Panc1 (cell line): ENCODE results near the gene ZNF236. TPM values are rescaled to one million over a fixed set of nuclear protein-coding genes. Genes with fewer than 3 reads are reported as not detected.

Experiments
- ATAC-seq: fragments of 200-7000 bp; cut with Tn5 transposase; 2 replicates; pipeline ENCODE4 v1.9.1; 2020; ENCODE audit warnings: mild to moderate bottlenecking, moderate library complexity
- BruUV-seq: library from RNA; stranded (reverse); fragments of 400-500 nt; replicated peaks from 2 replicates; lab custom pipeline; 2021; lab: Mats Ljungman, UMichigan
- CTCF ChIA-PET: fragments of 300-600 bp; sonication (Branson Sonifier 250); formaldehyde crosslinking; loops from one replicate; lab custom pipeline; 2022; ENCODE audit warnings: antibody characterized with exemption; lab: Charles Lee
- POLR2A ChIA-PET: fragments of 300-600 bp; sonication (Branson Sonifier 250); formaldehyde crosslinking; loops from one replicate; lab custom pipeline; 2022; ENCODE audit warnings: antibody characterized with exemption; lab: Charles Lee
- DNase-seq: peaks from one replicate; pipeline ENCODE4 v3.0.0-alpha.2; 2010; ENCODE audit warnings: low read depth, low spot score
- H3K27ac ChIP-seq: 2 replicates; pipeline ENCODE4 v1.5.1; 2011; ENCODE audit warnings: mild to moderate bottlenecking, low read length, inconsistent platforms
- H3K27me3 ChIP-seq: fragments of 200-500 bp; sonication (Bioruptor generic); 2 replicates; pipeline ENCODE4 v1.6.0; 2014; ENCODE audit warnings: low read length, inconsistent platforms; ENCODE audit not compliant: control insufficient read depth, insufficient read depth
- H3K36me3 ChIP-seq: fragments of 200-500 bp; sonication (Bioruptor generic); 2 replicates; pipeline ENCODE4 v1.5.1; 2014; ENCODE audit warnings: inconsistent platforms, mild to moderate bottlenecking, low read length, moderate library complexity; ENCODE audit not compliant: control insufficient read depth, insufficient read depth
- H3K4me1 ChIP-seq: 2 replicates; pipeline ENCODE4 v1.5.1; 2011; ENCODE audit warnings: inconsistent platforms, mild to moderate bottlenecking, low read length, moderate library complexity; ENCODE audit not compliant: control insufficient read depth, insufficient read depth
- H3K4me3 ChIP-seq, 2 experiments: 2 replicates each; pipeline ENCODE4 v1.5.1; 2011 to 2012; ENCODE audit warnings: low read depth in 2 of 2, low read length in 2 of 2, mild to moderate bottlenecking in 2 of 2, inconsistent platforms in 1 of 2, moderate library complexity in 1 of 2
- H3K9me3 ChIP-seq: fragments of 200-500 bp; sonication (Bioruptor generic); 2 replicates; pipeline ENCODE4 v1.5.1; 2014; ENCODE audit warnings: low read depth, mild to moderate bottlenecking, inconsistent platforms, low read length, moderate library complexity; ENCODE audit not compliant: control insufficient read depth, insufficient read depth
- CTCF ChIP-seq: fragments of 450-650 bp; IDR thresholded peaks from 2 replicates; pipeline ENCODE4 v1.5.1; 2017; ENCODE audit warnings: mild to moderate bottlenecking
- POLR2AphosphoS5 ChIP-seq: IDR thresholded peaks from 2 replicates; pipeline ENCODE4 v1.6.1; 2012; ENCODE audit warnings: mild to moderate bottlenecking, low read depth, low read length, moderate library complexity
- REST ChIP-seq, 2 experiments: IDR thresholded peaks; 2 replicates each; pipeline ENCODE4 v1.6.1; 2011 to 2012; ENCODE audit warnings: low read depth in 2 of 2, control low read depth in 1 of 2, low read length in 1 of 2, mild to moderate bottlenecking in 1 of 2, moderate library complexity in 1 of 2; ENCODE audit not compliant: insufficient read depth in 1 of 2
- SIN3A ChIP-seq: IDR thresholded peaks from 2 replicates; pipeline ENCODE4 v1.6.1; 2012; ENCODE audit warnings: low read depth, mild to moderate bottlenecking, low read length, moderate library complexity, borderline replicate concordance; ENCODE audit not compliant: insufficient read depth
- TCF7L2 ChIP-seq: IDR thresholded peaks from 2 replicates; pipeline ENCODE4 v1.6.1; 2011; ENCODE audit warnings: mild to moderate bottlenecking, low read depth, low read length, inconsistent platforms
- in situ Hi-C: cut with HindIII; loops from 2 replicates; pipeline ENCODE4 v1.10.0; 2016; ENCODE audit warnings: low sequenced_read_pairs, low pct_unique_long_range_greater_than_20kb
- intact Hi-C: fragments of 100-400 bp; cut with micrococcal nuclease; formaldehyde crosslinking; loops from one replicate; pipeline ENCODE4 v1.10.0; 2022; ENCODE audit not compliant: unreplicated experiment
- total RNA-seq: library from RNA; stranded (reverse); gene quantifications from one replicate; pipeline ENCODE4 v1.2.1, GENCODE V29; 2021; ENCODE audit not compliant: unreplicated experiment

The ZNF236 gene
- total RNA-seq, 1 experiment from 2014 or later: 32.2 TPM

GRCh38 chr18:76981396-76981968 is 159.1 kb downstream of the ZNF236 start:
- ATAC-seq (no peak), DNase-seq (no peak)
- BruUV-seq: no TSS peak
- POLR2A ChIA-PET: no interaction called here
- Histone ChIP-seq H3K4me3 (no peak overlapping the region), H3K36me3 (no peaks in the 10 kb centered on the region), H3K4me1 (peaks cover 6% of the 10 kb centered on the region), H3K27ac (no peak overlapping the region), H3K27me3 (no peaks in the 10 kb centered on the region), H3K9me3 (no peaks in the 10 kb centered on the region)
- CTCF ChIA-PET: interaction anchor here (0.6 kb wide), 1 partner anchor 19 kb away, joined by 3 read pairs; no protein-coding TSS in a partner anchor
- in situ Hi-C loops: no loop called here
- no peak for TF ChIP-seq SIN3A
- TF ChIP-seq CTCF: no peak
- TF ChIP-seq REST (IDR thresholded peaks at IDR 0.05; ENCODE audit: insufficient read depth in 1 of 2, low read depth in 2 of 2, low read length in 1 of 2): no peak
- no peak for TF ChIP-seq POLR2AphosphoS5
- no peak for TF ChIP-seq TCF7L2
- intact Hi-C loops: loop anchor here (5.0 kb wide), 1 partner anchor 59 kb away; no protein-coding TSS in a partner anchor

- TF ChIP-seq SIN3A (no peak), CTCF (no peak), POLR2AphosphoS5 (no peak), REST (IDR thresholded peaks at IDR 0.05; ENCODE audit: insufficient read depth in 1 of 2, low read depth in 2 of 2, low read length in 1 of 2) (no peak), TCF7L2 (no peak)
- Histone ChIP-seq H3K27ac (no peak overlapping the region), H3K9me3 (no peaks in the 10 kb centered on the region), H3K4me1 (peaks cover 6% of the 10 kb centered on the region), H3K4me3 (no peak overlapping the region), H3K27me3 (no peaks in the 10 kb centered on the region), H3K36me3 (no peaks in the 10 kb centered on the region)
- DNase-seq (no peak), ATAC-seq (no peak)
- ChIA-PET CTCF (interaction anchor here (0.8 to 2.8 kb wide), 3 partner anchors 8 to 180 kb away, joined by 3 to 25 read pairs (median 3); no protein-coding TSS in a partner anchor), POLR2A (no interaction called here)
- BruUV-seq: no TSS peak
- in situ Hi-C loops (no loop called here), intact Hi-C loops (loop anchor here (5.0 kb wide), 1 partner anchor 60 kb away; no protein-coding TSS in a partner anchor)
Observed at GRCh38 chr18:76982038-76982437, 159.7 kb downstream of the ZNF236 start.
